ENCODE results near the gene ZNF670.
A peak's percentile ranks its signal among the peaks of the same experiment; 100 is the strongest.
"Not testable (repeated sequence)": the region's sequence is repeated elsewhere in the genome, so short reads cannot be mapped to it uniquely, and the experiment has no call there.

Gene ZNF670

DNA sequence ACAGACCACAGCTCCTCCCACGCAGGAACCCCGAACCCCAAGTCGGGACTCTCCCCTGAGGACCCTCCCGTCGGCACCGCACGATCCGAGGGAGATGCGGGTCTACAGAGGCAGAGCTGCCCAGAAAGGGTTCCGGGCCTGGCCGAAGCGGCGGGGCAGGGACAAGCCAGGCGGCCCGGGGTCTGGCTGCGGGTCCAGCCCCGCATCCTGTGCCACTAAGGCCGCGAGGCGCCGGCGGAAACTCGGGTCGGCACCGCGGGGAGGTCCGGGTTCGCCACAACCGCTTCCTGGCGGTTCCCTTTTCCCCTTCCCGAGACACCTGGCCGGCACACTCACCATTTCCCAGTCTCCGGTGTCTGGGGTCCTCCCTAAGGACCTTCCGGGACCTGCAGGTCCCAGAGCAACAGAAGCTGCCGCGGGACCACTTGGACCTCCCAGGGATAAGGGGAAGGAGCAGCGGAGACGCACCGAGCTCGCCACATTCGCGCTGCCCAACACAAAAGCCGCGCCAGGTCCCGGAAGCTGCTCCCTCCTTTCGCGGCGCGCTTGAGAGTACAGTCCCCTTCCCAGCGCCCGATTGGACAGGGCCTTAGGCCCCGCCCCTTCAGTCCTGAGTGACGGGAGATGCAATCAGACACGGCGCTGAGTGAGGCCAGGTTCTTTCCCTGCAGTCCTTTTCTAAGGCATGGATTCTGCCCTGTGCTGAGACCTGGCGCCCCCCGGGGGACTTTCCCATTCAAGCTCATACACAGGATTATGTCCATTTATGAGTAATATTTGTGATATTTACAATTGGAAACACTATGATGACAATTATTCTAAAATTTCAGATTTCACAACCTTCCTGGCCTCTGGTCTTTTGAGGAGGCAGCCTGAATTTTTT is at the start of gene ZNF670:
Gene ZNF670, minus strand, starts transcription at position 554 of the 883 bp plus-strand sequence. Its CDS starts 215 bp downstream, at position 339.
- peak; percentile 83 for DNase-seq

DNA sequence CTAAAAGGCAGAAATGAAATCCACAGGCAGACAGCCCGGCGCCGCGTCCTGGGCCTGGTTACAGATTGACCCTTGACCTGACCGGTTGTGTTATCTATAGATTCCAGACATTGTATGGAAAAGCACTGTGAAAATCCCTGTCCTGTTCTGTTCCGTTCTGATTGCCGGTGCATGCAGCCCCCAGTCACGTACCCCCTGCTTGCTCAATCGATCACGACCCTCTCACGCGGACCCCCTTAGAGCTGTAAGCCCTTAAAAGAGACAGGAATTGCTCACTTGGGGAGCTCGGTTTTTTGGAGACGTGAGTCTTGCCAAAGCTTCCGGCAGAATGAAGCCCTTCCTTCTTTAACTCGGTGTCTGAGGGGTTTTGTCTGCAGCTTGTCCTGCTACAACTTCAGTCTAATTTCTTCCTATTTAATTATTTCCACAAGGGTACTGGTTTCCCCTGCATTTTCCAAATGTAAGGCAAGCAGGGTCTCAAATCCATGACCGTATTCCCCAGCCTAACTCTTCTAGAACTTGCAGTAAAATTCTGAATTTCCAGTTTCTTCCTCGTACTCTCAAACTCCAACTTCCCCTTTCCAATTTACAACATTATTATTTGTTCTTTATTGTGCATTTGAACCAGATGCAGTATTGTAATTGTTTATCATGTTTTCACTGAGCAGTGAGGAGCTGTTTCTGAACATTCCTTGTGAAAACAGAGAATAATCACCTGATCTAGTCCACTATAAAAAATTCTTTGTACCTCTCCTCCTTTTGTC is 49.1 kb upstream of the ZNF670 start:
- DNase-seq = not testable (repeated sequence)

DNA sequence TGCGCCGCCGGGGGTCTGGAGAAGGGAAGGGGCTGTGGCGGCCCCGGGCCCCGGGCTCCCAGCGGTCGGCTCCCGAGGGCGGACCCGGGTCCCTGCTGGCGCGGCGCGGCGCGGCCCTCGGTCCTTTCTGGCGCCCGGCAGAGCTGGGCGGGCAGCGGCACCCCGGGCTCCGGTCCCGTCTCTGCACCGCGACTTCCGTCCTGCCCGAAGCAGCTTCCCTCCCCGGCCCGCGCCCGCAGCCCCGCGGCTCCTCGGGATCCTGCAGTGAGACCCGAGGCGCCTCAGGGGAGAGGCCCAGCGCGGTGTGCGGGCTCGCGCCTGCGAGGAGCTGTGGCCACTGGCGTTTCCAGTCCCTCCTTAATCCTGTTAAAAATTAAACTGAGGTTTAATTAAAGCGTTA is 48.0 kb upstream of the ZNF670 start:
- not testable (repeated sequence) for DNase-seq

DNA sequence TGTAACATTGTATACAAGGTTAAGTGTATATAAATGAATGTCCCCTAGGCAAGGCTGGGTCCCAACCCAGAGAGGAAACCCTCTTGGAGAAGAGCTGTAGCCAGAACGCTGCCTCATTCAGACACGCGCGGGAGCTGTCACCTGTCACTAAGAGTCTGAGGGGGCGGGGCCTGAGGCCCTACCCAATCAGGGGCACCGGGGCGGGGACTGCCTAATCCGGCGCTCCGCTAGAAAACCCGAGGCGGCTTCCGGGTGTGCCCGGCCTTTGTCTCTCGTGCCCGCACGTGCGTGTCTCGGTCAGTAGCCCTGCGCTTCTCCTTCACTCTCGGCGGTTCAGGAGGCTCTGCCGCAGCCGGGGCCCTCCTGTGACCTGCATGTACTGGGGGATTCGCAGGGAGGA is 47.6 kb upstream of the ZNF670 start:
- DNase-seq = not testable (repeated sequence)

DNA sequence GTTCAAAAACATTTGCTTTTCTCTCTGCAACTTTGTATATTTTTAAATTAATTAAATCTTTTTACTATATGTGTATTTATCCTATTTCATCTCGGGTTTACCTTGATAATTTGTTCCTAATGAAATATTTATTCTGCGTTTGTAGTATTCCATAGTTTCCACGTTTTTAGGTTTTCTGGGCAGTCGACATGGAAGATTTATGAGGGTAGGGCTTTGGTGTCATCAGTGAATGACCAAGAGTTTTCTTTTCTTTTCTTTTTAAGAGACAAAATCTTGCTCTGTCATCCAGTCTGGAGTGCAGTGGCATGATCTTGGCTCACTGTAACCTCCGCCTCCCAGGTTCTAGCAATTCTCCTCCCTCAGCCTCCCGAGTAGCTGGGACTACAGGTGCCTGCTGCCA is 42.8 kb upstream of the ZNF670 start:
- DNase-seq = no peak

DNA sequence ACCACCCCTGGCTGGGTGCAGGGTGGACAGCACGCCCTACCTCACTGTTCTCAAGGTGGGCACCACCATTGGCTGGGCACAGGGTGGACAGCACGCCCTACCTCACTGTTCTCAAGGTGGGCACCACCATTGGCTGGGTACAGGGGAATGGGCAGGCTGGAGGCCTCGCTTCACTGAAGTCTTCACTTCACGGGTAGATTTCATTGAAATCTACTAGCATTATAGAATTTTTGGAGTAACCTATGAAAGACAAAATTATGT is 41.7 kb upstream of the ZNF670 start:
- DNase-seq = not testable (repeated sequence)

DNA sequence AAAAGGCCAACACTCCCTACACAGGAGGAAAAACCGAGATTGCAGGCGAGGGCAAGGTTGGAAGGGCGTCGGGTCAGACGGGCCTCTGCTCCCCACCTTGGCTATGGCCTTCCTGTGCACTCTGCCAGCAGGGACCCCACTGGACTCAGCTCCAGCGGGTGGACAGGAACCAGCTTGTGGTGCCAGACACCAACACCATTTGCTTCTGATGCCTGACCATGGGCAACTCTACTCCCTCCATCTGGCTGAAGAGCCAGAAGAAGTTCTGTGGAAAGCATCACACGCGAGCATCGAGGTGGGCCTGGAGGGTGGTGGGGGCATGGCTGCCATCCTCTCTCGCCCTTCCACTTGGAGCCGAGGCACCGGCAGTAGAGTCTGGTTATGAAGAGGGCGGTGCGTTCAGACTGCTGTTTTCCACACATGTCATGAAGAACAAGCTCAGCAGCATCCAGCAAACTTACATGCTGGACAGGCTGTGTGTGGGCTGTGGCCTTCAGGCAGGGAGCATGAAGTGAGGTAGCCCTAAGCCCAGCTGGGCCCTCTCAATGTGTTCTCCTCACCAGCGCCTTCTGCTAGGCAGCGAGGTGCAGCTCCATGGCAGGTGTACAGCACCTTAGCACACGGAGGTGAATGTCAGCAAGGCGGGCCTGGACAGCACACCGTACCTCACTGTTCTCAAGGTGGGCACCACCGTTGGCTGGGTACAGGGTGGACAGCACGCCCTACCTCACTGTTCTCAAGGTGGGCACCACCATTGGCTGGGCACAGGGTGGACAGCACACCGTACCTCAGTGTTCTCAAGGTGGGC is 41.2 kb upstream of the ZNF670 start:
- no peak for DNase-seq

DNA sequence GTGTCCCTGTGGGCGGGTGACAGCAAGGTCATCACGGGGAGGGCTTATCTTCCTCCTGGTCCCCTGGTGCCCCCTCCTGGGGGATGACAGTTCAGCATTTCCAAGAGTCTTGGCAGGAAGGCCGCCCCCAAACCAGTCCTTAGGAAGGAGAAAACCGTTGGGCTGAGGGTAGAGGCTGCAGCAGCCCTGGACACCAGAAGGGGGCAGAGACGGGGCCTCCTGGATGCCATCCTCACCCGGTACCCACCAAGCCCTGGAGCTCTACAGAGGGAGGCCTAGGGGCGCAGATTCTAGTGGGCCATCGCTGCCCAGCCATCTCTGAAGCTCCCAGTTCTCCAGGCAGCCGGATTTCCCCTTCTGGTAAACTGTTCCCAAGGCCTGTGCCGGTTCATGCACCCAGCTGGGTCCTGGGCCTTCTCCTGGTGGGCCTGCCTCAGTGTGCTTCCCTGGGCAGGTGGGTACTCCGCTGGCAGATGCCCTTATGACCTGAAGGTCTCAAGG is 40.4 kb upstream of the ZNF670 start:
- DNase-seq = no peak

DNA sequence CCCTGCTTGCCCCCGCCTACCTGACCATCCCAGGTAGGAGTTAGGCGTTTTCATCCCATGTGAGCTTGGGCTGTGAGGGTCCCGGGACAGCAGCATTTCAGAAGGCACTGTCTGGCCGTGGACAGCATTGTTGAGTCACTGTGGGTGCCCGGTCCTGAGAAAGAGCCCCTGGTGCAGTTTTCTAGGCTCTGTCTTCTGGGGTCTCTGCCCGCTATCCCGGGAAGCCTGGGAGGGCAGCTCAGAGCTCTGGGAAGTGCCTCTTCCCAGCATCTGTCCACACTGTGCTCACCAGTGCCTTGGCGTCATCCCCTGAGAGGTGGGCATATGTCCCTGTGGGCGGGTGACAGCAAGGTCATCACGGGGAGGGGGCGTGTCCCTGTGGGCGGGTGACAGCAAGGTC is 36.9 kb upstream of the ZNF670 start:
- no peak for DNase-seq

DNA sequence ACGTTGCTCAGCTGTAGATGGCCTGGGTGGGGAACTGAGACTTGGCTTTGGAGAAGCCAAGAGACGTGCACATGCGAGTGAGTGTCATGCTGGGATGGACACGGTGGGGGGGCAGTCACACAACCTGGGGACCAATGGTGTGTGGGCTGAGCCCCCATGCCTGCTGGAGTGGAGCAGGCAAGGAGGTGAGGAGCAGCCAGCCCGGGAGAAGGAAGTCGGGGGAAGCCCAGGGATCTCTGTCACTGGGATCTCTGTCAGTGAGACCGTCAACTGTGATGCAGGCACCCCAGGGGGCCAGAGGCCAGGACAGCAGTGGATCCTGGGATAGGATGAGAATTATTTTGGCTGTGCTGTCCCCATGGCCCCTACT is 36.5 kb upstream of the ZNF670 start:
- no peak for DNase-seq

DNA sequence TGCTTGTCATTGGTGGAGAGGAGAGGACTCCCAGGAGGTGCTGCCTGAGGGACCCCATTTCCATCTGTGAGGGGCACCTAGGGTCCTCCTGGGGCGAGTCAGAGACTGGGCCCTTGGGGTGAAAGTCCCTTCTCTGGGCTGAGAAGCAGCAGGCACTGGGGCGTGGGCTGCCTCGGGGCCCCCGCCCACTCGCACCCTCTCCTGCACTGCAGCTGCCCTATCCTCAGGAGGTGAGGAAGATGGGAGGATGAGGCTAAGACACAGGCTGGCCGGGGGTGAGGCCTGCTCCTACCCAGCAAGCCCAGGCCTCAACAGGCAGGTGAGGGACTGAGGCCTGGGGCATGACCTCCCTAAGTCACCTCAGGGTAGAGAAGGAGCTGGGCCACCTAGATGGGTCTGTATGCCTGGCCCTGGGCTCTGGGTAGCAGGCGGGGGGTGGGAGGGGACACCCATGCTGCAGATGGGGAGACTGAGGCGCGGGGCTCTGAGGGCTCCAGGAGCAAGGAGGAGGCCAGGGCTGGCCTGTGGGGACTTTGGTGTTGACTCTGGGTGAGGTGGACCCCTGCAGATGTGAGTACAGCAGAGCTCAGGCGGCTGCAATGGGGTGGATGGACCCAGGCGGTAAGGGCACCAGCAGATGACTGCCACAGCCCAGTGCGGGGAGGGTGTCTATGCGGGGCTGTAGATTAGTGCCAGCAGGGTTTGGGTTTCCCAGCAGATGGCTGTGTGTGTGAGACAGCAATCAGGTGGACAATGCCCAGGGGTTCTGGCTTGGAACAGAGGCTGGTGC is 35.9 kb upstream of the ZNF670 start:
- DNase-seq = no peak

DNA sequence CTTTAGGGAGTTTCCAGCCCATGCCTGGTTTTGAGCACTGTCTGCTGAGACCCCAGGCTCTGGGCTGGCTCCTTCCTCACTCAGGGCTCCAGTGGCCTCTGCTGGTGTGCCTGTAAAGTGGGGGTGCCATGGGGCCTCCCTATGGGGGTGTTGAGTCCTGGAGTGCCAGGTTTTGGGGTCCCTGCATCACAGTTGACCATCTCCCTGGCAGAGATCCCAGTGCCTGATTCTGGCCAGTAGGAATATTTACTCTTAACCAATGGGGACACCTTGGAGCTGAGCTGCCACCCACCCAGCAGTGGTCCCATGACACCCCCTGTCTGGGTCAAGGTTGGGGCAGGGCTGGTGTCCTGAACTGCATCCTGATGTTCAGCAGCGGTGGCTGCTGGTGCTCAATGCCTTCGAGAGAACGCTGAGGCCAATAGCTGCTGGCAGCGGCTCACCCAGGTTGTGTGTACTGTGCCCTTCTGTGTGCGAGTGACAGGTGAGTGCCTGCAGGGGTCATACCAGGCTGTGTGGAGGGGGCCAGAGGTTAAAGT is 35.2 kb upstream of the ZNF670 start:
- no peak for DNase-seq

DNA sequence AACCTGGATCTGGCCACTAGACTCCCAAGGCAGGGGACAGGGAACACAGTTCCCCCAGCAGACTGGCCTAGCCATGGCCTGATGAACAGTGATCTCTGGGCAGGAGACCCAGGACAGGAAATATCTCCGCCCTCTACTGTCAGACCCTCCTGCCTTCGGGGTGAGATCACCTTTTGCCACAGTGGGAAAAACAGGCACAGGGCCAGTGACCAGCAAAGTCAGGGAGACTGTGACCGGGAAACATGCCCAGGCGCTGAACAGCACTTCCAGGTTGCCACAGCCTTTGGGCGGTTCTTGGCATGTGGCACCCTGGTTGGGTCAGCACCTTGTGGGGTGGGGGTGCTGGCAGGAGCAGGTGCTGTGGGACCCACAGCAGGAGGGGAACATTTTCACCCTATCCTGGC is 34.5 kb upstream of the ZNF670 start:
- no peak for DNase-seq

DNA sequence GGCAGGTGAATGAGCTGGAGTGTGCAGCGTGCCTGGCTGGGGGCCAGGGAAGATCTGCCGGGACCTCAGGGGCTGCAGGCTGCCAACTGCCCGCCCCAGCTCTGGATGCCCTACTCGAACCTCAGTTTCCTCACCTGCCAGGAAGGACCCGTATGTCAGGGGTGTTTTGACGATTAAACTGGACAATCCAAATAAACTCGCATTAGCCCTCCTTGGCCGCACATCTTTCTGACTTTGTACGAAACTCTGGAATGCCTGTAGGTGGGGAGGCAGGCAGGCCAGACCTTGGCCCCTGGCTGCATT is 33.8 kb upstream of the ZNF670 start:
- DNase-seq = no peak

DNA sequence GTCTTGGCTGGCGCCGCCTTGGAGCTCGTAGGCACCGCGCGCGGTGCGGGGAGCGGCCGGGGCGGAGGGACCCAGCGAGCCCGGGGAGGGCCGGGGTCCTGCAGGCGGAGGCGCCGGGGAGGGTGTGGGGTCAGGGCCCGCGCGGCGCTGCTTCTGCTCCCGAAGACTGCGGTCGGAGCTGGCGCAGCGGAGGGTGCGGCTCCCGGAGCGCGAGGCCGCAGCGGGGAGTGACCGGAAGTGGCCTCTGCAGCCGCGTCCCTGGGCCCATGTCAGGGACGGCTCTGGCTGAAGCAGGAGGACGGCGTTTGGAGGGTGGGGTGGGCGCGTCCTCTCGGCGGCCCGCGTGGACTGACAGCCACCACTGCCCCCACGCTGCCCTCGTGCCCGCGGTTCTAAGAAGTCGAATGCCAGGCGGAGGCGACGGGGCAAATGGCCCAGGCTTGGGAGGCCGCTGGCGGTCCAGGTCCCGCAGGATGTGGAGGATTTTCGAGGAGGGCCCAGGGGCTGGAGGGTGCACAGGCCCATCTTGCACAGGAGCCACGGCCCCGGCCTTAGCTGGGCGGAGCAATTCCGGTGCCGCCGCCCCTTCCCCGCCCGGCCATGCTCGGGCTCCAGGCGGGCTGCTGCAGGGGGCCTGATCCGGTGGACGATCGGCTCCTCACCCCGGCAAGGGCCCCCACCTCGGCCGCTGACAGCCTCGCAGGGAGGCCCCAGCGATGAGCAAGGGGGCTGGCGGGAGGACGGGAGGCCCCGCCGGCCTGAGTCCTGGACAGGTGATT is 33.3 kb upstream of the ZNF670 start:
- DNase-seq = no peak

DNA sequence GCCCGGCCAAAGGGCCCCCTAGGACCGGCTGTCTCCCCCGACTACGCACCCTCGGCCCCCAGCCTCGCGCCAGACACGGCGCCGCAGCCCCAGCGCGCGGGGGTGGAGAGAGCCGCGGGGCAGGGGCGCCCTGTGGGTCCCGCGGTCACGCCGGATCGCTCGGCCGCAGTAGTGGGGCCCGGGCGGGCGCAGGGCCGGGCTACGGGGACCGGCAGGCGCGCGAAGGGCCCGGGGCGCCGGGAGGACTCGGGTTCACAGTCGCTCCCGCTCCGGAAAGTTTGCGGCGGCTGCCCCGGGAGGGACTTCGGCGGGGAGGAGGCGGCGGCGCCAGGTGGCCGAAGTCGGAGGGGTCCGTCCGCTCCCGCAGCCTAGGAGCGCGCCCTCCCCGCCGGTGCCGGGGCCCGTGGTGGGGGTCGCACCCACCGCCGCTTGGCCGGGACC is 32.7 kb upstream of the ZNF670 start:
- no peak for DNase-seq

DNA sequence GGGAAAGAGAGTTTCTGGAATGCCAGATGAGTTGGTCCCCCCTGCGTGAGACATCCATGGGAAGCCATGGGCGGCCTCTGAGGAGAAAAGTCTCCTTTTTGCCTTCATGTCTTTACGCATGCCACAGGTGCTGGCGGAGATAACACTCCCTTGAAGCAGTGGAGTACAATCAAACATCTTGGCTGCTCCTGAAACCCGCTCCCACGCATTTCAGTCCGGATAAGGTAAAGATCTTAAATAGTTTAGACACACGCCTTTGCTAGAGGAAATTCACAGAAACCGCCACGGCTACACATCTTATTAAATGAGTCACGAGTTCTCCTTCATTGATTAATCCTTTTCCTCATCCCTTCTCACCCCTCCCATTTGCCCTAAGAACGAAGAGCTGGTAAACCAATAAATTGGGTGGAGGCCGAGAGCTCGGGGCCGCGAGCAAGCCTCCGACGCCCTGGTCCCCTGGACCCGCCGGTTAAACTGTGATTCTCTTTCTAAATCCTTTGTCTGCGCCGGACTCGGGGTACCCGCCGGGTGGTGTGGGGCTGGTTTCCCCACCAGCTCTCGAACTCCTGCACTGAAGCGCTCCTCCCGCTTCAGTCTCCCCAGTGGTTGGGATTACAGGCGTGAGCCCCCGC is 32.1 kb upstream of the ZNF670 start:
- no peak for DNase-seq

DNA sequence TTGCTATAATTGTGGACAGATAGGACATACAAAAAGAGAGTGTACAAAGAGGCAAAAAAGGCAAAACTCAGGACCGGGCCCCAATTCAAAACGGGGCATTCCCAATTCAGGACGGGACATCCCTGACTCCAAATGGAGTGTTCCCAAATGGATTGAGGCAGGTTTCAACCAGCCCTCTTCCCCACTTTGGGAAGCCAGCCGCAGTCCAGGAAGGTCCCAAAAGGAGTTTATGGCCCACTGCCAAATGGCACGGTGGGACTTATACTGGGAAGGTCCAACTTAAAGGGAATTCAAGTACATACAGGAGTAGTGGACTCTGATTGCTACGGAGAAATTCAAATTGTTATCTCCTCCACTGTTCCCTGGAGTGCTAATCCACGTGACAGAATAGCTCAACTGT is 29.1 kb upstream of the ZNF670 start:
- DNase-seq = no peak

DNA sequence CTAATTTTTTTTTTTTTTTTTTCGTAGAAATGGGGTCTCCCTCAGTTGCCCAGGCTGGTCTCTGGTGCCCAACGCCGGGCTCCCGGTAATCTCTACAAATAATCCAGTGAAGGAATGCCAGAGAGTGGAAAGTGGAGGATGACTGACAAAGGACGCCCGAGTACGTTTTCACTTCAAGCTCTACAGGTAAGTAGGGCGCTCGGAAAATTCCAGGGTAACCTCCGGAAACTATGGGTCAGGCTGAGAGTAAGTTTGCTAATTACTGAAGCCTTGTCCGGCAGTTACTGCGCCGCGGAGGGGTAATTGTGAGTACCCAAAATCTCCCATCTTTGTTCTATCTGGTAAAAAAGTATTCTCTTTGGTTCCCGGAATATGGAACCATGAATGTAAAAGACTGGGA is 27.4 kb upstream of the ZNF670 start:
- no peak for DNase-seq

DNA sequence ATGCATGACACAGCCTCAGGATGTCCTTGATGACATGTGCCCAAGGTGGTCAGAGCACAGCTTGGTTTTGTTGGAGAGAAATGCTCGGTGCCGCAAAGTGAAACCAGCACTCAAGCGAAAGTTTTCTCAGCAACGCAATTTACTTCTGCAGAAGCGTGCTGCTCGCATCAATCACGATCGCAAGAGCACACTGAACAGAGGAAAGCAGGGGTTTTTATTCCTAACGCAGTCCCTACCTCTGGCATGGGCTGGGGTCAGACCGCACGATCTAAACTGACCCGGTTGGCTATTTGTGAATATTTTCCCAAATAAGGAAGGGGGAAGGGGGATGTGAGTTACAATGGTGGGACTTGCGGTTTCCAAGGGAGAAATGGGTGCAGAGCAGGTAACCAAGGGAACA is 26.4 kb upstream of the ZNF670 start:
- DNase-seq = no peak

Measured in NCI-H510A treated with DMSO at 0.1 percent for 48 hours (cell line).